Measurements from ENCODE around the gene FBF1. TPM values are rescaled to one million over a fixed set of nuclear protein-coding genes. Genes with fewer than 3 reads are reported as not detected.
"Not testable (repeated sequence)": the region's sequence is repeated elsewhere in the genome, so short reads cannot be mapped to it uniquely, and the experiment has no call there.

The FBF1 gene
- polyA plus RNA-seq, 1 donor, result 6.8 TPM

DNA sequence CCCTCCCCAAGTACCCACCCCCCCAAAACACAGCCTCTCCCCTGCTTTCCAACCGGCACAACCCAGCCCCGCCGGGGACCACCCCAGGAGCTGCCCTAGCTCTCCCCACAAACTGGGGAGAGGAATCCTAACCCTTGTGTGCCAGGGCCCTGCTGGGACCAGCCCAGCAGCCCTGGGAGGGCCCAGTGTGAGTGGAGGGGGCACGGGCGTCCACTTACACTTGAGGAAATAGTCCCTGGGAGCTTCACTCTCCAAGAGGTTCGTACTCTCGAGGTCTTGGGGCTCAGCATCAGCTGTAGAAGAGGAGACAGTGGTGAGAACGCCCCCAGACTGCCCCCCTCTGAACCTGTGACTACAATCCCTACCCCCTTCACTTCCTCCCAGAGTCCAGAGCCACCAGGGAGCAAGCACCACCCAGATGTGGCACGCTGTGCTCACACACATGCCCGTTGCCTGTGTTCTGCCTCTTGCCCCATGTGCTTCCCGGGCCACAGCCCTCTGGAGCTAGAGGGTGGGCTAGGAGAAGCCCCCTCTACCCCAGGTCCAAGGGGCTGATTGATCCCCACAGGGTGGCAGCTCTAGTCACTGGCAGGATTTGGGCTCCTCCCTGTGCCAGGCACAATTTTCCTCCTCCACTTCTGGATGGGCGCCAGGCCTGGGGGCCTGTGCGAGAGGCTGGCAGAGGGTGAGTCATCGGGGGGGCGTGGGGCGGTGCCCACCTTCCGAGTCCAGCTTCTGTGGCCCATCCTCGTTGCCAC lies 65.5 kb downstream of the FBF1 start:
- no peak for DNase-seq

DNA sequence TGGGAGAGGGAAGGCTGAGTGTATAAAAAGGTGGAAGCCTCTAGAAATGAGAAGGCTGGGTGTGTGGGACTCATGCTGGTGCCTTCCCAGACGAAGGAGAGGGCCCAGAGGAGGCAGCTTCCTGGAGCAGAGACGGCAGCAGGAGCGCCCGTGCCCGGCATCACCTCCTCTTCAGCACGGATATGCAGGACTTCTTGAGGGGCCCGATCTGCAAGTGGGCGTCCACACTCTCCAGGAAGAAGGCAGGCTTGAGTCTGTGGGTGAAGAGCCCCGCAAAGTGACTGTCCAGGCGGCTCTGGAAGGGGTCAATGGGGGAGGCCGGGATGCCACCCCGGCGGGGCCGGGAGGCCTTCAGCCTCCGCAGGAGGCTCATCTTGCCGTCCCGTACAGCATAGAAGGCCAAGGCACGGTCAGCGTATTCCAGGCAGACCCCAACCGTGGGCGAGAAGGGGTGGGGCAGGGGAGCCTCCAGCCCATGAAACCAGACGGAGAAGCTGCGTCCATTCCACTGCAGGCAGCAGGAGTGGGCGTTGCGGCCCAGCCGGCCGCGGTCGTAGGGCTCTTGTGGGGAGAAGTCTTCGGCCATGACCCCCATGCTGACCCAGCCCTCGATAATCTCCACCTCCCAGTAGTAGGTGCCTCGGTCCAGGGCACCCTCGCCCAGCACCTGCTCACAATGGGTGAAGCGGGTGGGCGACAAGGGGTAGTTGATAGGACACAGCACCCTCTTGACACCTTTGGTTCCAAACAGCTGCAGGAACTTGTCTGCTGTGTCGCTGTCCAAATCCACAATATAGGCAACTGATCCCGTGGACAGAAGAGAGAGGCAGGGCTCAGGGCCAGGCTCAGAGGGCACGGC lies 66.3 kb downstream of the FBF1 start:
- no peak for DNase-seq

DNA sequence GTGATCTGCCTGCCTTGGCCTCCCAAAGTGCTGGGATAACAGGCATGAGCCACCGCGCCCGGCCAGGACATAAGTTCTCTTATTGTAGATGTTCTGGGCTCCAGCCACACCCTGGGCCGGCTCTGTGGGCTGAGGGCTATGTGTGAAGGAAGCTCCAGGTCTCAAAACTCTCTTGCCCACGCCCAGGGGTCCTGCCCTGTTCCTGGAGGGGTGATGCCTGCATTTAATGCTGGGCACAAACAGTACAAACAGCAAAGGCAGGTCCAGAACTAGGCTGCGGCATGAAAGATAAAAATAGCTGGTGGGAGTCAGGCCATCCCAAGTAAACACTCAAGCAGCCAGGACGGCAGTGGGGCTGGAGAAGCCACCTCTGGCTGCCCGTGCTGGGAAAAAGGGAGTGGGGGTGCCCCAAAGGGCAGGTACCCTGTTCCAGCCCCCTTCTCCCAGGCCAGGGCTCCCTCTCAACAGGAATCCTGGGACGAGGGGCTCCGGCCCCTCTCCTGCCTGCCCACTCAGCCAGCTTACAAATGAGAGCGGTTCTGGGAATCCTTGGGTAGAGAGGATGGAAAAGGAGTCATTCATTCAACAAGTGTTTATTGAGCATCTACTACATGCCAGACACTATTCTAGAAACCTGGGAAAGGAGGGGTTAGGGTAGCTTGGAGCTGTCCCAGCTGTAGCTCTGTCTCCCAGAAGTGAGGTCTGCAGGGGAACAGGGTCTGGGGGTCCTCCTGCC lies 67.1 kb downstream of the FBF1 start:
- no peak for DNase-seq

DNA sequence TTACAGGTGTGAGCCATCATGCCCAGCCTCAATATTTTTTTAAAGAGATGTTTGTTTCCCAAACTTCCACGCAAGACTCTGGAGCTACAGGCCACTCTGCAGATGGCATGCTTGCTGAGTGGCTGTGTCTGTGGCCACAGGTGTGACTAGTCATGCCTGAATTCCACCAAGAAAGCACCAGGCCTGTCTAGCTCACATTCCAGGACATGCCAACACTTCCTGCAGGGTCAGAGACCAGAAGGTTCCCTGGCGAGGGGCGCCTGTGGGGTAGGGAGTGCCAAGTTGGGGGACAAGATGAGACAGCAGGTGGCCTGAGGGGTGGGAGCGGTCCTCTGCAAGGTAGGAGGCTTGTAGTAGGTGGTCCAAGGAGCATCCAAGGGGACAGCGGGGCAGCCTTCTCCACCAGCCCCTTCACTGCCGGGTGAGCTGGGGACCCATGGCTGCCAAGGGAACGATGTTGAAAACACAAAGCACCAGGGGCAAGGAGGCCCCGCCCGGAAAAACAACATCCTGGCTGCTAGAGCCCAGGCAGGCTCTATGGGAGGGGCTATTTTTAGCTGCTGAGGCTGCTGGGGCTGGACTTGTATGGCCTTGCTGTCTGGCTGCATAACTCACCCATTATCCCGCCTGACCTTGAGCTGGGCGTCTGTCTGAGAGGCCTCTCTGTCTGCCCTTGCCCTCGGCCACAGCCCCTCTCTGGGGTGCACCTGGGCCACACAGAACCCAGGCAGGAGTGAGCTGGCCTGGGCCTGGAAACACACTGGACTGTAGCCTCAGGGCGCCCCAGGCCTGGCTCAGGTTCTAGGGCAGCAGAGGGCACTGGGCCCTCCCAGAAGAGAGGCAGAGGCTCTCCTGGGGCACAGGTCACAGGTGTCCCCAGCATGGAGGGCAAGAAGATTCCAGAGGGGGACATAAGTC lies 68.1 kb downstream of the FBF1 start:
- DNase-seq, result no peak

DNA sequence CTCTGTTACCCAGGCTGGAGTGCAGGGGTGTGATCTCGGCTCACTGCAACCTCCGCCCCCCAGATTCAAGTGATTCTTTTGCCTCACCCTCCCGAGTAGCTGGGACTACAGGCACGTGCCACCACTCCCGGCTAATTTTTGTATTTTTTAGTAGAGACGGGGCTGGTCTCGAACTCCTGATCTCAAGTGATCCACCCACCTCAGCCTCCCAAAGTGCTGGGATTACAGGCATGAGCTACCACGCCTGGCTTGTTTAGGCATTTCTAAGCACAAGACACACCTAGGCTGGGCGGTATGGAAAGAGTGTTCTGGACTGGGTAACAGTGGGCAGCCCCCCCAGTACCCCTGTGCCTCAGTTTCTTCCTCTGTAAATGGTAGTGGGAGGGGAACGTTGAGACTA lies 70.6 kb downstream of the FBF1 start:
- not testable (repeated sequence) for DNase-seq

DNA sequence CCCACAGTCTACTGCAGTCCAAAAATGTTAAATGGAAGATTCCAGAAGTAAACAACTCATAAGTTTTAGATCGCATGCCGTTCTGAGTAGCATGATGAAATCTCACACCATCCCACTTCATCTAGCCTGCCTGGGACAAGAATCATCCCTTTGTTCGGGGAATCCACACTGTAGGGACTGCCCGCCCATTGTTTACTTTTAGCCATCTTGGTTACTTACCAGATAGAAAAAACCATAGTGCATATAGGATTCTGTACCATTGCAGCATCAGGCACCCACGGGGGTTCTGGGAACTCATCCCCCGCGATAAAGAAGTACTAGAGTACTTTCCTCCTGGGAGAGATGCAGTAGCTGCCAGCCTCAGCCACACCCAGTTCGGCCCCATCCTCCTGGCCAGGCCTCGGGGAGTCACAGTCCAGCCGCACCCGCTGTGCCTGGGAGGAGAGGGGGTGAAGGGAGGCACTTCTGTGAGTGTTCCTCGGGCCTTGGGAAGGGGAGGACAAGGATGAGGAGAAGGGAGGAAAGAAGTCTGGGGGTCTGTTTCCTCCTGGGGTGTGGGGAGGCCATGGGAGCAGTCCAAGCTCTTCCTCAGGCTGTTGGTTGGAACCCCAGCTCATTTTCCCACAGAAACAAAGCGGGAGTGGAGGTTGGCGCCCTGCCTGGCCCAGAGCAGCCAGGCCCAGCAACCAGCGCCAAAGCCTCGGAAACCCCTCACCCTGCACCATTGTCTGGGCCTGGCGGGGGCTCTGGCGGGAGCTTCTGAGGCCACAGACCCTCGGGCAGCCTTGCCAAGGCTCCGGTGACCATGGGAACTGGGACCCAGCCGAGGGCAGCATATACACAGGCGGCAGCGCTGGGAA lies 71.3 kb downstream of the FBF1 start:
- peak; percentile 51 for DNase-seq

DNA sequence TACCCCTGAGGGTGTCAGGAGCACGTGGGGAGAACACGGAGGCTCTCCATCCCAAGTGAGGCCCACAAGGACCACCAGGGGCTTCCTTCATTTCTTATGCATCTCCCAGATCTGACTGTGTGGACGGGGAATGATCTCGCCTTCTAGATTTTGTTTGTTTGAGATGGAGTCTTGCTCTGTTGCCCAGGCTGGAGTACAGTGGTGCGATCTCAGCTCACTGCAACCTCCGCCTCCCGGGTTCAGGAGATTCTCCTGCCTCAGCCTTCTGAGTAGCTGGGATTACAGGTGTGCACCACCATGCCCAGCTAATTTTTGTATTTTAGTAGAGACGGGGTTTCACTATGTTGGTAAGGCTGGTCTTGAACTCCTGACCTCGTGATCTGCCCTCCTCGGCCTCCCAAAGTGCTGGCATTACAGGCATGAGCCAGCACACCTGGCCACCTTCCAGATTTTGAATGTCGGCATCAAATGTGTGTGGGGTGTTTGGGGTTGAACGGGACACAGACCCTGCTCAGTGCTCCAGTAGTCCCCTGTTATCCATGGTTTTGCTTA lies 72.0 kb downstream of the FBF1 start:
- not testable (repeated sequence) for DNase-seq

DNA sequence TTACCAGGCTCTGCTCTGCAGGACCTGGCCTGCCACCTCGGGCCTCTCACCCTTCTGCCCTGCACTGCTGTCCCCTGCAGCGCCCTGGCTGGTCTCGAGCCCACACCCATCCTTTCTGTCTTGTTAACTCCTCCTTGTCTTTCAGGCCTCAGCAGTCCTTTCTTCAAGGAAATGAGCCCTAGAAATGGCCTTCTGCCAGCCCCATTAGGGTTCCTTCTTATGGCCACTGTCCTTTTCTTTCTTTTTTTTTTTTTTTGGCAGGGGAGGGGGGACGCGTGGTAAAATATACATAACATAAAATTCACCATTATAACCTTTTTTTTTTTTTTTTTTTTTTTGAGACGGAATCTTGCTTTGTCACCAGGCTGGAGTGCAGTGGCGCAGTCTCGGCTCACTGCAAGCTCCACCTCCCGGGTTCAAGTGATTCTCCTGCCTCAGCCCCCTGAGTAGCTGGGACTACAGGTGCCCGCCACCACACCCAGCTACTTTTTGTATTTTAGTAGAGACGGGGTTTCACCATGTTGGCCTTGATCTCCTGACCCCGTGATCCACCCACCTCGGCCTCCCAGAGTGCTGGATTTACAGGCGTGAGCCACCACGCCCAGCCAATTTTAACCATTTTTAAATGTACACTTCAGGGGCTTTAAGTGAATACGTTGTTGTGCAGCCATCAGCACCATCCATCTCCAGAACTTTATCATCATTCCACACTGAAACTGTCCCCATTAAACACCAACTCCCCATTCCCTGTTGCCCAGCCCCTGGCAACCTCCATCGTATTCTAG lies 75.2 kb downstream of the FBF1 start:
- DNase-seq, result not testable (repeated sequence)

DNA sequence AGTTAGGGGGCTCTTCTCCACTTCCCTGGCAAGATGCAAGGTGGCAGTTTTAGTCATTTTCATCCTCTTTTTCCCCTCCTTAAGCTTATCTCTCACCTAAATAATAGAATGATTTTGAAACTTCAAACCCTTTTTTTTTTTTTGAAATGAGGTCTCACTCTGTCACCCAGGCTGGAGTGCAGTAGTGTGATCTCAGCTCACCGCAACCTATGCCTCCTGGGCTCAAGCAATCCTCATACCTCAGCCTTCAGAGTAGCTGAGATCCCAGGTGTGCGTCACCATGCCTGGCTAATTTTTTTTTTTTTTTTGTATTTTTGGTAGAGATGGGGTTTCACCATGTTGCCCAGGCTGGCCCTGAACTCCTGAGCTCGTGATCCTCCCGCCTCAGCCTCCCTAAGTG lies 76.0 kb downstream of the FBF1 start:
- not testable (repeated sequence) for DNase-seq

DNA sequence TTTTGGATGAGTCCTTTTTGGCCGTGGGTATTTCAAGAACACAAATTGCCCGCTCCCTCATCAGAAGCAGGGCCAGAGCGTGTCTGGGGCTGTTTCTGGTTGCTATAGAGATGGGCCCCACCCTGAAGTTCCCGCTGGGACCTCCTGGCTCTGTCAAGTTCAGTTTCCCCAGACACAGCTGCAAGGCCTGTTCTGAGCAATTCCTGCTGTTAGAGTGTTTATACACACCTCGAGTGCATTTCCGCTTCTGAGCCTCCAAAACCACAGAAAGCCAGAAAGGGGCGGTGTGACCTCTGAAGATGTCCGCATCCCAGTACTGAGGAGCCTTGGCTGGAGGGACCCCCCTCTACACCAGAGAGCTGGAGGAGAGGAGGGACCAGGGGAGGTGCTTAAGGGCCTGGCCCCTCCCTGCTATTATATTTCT lies 76.4 kb downstream of the FBF1 start:
- peak; percentile 67 for DNase-seq

DNA sequence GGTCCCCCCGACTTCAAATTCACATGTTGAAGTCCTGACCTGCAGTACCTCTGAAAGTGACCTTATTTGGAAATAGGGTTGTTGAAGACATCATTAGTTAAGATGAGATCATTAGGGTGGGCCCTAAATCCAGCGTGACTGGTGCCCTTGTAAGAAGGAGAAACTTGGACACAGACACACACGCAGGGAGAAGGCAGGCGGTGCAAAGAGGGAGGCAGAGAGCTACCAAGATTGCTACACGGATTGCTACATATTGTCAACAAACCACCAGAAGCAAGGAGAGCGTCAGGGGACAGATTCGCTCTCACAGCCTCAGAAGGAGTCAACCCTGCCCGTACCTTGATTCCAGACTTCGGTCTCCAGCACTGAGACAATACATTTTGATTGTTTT lies 78.9 kb downstream of the FBF1 start:
- no peak for DNase-seq

Other genes with a start within 250 kb of the FBF1 start
- 7.6 TPM for gene ITGB4, start 219.6 kb downstream of the FBF1 start, polyA plus RNA-seq (ENCODE audit: insufficient read length)
- 32.2 TPM for gene GALK1, start 175.8 kb downstream of the FBF1 start, polyA plus RNA-seq (ENCODE audit: insufficient read length)
- 30.9 TPM for gene UNK, start 156.2 kb downstream of the FBF1 start, polyA plus RNA-seq (ENCODE audit: insufficient read length)
- gene UNC13D, start 96.6 kb downstream of the FBF1 start, polyA plus RNA-seq (ENCODE audit: insufficient read length), result 6.2 TPM
- gene WBP2, start 85.7 kb downstream of the FBF1 start, polyA plus RNA-seq (ENCODE audit: insufficient read length), result 64.3 TPM
- gene TRIM47, start 62.5 kb downstream of the FBF1 start, polyA plus RNA-seq (ENCODE audit: insufficient read length), result 26.3 TPM
- 18.5 TPM for gene TRIM65, start 44.1 kb downstream of the FBF1 start, polyA plus RNA-seq (ENCODE audit: insufficient read length)
- gene MRPL38, start 36.2 kb downstream of the FBF1 start, polyA plus RNA-seq (ENCODE audit: insufficient read length), result 68.7 TPM
- 20.4 TPM for gene ACOX1, start 38.1 kb upstream of the FBF1 start, polyA plus RNA-seq (ENCODE audit: insufficient read length)
- gene TEN1, start 38.2 kb upstream of the FBF1 start, polyA plus RNA-seq (ENCODE audit: insufficient read length), result 9.6 TPM
- 4.8 TPM for gene CDK3, start 59.8 kb upstream of the FBF1 start, polyA plus RNA-seq (ENCODE audit: insufficient read length)
- gene EVPL, start 86.3 kb upstream of the FBF1 start, polyA plus RNA-seq (ENCODE audit: insufficient read length), result 0.54 TPM
- gene SRP68, start 131.5 kb upstream of the FBF1 start, polyA plus RNA-seq (ENCODE audit: insufficient read length), result 86.8 TPM
- not detected for gene GALR2, start 133.7 kb upstream of the FBF1 start, polyA plus RNA-seq (ENCODE audit: insufficient read length)
- 10.4 TPM for gene ZACN, start 138.1 kb upstream of the FBF1 start, polyA plus RNA-seq (ENCODE audit: insufficient read length)
- gene EXOC7, start 162.7 kb upstream of the FBF1 start, polyA plus RNA-seq (ENCODE audit: insufficient read length), result 84.2 TPM
- not detected for gene FOXJ1, start 200.2 kb upstream of the FBF1 start, polyA plus RNA-seq (ENCODE audit: insufficient read length)